Right atrium auricular region (tissue), 2 donors: Measurements from ENCODE around the gene PADI6. TPM values are rescaled to one million over a fixed set of nuclear protein-coding genes. Genes with fewer than 3 reads are reported as not detected.

ENCODE experiments used
- DNase-seq: peaks from one replicate; pipeline ENCODE4 v3.0.0-alpha.2; 2019; ENCODE audit warnings: low spot score
- H3K27ac ChIP-seq, 2 donors: fragments of 200-600 bp; sonication (generic); 1 replicate in 1 of 2; 2 replicates in 1 of 2; pipeline ENCODE4 v1.5.1; 2016 to 2019
- H3K27me3 ChIP-seq, 2 donors: fragments of 200-600 bp; sonication (generic); one replicate each; pipeline versions ENCODE4 v1.5.1 to v1.6.0; 2017 to 2019
- H3K36me3 ChIP-seq: fragments of 200-600 bp; sonication (generic); one replicate; pipeline ENCODE4 v1.5.1; 2016
- H3K4me1 ChIP-seq, 2 donors: fragments of 200-600 bp; sonication (generic); one replicate each; pipeline versions ENCODE4 v1.5.1 to v1.6.0; 2017 to 2019
- H3K4me3 ChIP-seq, 2 donors: fragments of 200-600 bp; sonication (generic); 1 replicate in 1 of 2; 2 replicates in 1 of 2; pipeline ENCODE4 v1.5.1; 2017 to 2019; ENCODE audit warnings: mild to moderate bottlenecking in 1 of 2, moderate library complexity in 1 of 2
- H3K9me3 ChIP-seq, 2 donors: fragments of 200-600 bp; sonication (generic); one replicate each; pipeline ENCODE4 v1.5.1; 2019
- total RNA-seq, 2 donors: library from RNA; depleted of rRNA; stranded (reverse); fragments of >200 nt; gene quantifications; one replicate each; pipeline ENCODE4 v1.1.0, GENCODE V29; 2016
- TF ChIP-seq, protein P1 (sequence below), 2 donors: fragments of 200-600 bp; sonication (generic); IDR thresholded peaks; one replicate each; pipeline ENCODE4 v1.5.1; 2019; ENCODE audit warnings: antibody characterized with exemption in 2 of 2

Gene PADI6
- total RNA-seq, 2 donors from 2014 or later = not detected

DNA sequence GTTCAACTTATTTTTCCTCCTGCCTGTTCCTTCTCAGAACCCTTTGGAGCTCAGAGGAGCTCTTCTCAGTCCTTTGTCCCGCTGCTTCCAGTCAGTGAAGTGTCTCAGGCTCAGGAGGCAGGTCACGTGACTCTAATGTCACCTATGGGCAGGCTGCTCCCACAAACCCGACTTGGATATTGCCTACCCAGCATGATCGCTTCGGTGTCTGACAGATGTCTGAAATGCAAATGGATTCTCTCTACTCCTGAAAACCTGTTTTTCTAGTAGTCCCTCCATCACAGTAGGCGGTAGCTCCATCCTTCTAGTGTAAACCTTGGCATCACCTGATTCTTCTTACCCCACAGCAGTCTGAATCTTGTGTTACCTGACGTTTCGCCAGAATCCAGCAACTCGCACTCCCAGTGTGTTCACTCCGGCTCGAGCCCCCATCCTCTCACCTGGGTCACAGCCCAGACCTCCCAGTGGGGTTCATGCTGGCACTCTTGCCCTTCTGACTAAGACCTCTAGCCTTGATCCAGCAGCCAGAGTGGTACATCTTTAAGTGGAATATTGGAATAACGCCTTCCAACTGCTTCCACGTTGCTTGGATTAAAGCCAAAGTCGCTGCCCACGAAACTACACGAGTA lies 5.4 kb downstream of the PADI6 start:
- DNase-seq = no peak

DNA sequence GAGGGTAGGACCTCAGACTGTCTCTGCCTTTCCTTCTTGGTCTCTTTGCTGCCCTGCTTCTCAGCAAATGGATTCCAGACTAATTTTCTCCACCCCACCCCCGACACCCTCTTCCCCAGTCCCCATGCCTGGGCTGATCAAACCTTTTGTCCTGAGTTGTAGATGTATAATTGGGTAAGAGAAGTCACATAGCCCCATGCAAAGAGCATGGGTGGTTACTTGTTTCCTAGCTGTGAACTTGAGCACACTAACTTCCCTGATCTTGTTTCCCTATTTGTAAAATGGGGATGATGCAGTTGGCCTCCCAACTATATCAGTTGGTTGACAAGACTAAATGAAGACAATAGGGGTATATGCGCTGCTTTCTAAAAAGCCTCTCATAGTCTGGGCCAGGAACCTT lies 9.2 kb downstream of the PADI6 start:
- DNase-seq = no peak
- no peaks in the 10 kb centered on the region for H3K27me3 ChIP-seq
- TF ChIP-seq, protein P1, sequence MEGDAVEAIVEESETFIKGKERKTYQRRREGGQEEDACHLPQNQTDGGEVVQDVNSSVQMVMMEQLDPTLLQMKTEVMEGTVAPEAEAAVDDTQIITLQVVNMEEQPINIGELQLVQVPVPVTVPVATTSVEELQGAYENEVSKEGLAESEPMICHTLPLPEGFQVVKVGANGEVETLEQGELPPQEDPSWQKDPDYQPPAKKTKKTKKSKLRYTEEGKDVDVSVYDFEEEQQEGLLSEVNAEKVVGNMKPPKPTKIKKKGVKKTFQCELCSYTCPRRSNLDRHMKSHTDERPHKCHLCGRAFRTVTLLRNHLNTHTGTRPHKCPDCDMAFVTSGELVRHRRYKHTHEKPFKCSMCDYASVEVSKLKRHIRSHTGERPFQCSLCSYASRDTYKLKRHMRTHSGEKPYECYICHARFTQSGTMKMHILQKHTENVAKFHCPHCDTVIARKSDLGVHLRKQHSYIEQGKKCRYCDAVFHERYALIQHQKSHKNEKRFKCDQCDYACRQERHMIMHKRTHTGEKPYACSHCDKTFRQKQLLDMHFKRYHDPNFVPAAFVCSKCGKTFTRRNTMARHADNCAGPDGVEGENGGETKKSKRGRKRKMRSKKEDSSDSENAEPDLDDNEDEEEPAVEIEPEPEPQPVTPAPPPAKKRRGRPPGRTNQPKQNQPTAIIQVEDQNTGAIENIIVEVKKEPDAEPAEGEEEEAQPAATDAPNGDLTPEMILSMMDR (IDR thresholded peaks at IDR 0.05) = no peak

More for the DNA sequence above, 5.4 kb downstream of the PADI6 start:
- TF ChIP-seq, protein P1 (IDR thresholded peaks at IDR 0.05) = no peak
- H3K4me1 ChIP-seq = no peaks in the 10 kb centered on the region
- no peak overlapping the region for H3K4me3 ChIP-seq
- H3K27ac ChIP-seq = no peak overlapping the region
- no peaks in the 10 kb centered on the region for H3K27me3 ChIP-seq
- H3K9me3 ChIP-seq = no peaks in the 10 kb centered on the region
- no peaks in the 10 kb centered on the region for H3K36me3 ChIP-seq

DNA sequence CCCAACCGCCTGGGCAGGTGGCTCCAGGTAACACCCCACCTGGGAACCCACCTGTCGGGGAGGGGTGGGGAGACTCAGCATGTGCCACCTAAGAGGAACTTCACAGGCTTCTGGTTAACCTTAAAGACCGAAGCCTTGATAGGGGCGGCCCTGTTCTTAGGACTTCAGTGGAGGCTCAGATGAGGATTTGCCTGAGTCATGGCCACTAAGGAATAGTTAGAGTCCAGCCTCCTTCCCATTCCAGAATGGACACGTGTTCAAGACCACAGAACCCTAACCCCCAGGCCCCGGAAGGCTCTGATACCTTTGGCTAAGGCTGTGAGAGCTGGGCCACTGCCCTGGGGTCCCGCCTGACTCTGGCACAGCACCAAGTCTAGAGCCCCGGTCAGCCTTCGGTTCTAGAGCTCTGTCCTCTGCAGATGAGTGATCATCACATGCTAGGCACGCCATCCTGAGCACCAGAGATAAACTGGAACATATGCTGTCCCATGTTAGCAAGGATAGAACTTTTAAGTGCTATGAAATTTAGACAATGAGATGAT lies 20.3 kb downstream of the PADI6 start:
- H3K9me3 ChIP-seq = no peaks in the 10 kb centered on the region

More for the DNA sequence above, 9.2 kb downstream of the PADI6 start:
- H3K4me3 ChIP-seq = no peak overlapping the region
- H3K36me3 ChIP-seq = no peaks in the 10 kb centered on the region
- no peaks in the 10 kb centered on the region for H3K4me1 ChIP-seq
- H3K27ac ChIP-seq = no peak overlapping the region
- no peaks in the 10 kb centered on the region for H3K9me3 ChIP-seq

DNA sequence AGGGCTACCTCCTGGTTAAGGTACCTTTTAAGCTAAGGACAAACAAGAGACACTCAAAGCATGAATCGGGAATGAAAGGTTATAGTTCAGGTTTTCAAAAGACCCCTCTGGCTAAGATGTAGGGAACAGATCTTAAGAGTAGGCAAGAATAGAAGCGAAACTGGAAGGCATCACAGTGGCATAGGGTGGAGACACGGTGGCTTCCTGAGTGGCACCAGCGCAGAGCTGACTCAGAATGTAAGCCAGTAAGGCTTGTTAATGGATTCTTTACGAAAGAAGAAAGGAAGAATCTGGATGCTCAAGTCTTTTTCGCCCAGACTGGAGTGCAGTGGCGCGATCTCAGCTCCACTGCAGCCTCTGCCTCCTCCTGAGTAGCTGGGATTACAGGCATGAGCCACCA lies 21.2 kb downstream of the PADI6 start:
- TF ChIP-seq, protein P1 (IDR thresholded peaks at IDR 0.05) = no peak
- H3K9me3 ChIP-seq = no peaks in the 10 kb centered on the region

More for the DNA sequence above, 20.3 kb downstream of the PADI6 start:
- no peak overlapping the region for H3K4me3 ChIP-seq
- no peak overlapping the region for H3K27ac ChIP-seq
- H3K4me1 ChIP-seq = no peaks in the 10 kb centered on the region
- DNase-seq = no peak
- H3K36me3 ChIP-seq = no peaks in the 10 kb centered on the region
- H3K27me3 ChIP-seq = no peaks in the 10 kb centered on the region
- TF ChIP-seq, protein P1 (IDR thresholded peaks at IDR 0.05) = no peak

DNA sequence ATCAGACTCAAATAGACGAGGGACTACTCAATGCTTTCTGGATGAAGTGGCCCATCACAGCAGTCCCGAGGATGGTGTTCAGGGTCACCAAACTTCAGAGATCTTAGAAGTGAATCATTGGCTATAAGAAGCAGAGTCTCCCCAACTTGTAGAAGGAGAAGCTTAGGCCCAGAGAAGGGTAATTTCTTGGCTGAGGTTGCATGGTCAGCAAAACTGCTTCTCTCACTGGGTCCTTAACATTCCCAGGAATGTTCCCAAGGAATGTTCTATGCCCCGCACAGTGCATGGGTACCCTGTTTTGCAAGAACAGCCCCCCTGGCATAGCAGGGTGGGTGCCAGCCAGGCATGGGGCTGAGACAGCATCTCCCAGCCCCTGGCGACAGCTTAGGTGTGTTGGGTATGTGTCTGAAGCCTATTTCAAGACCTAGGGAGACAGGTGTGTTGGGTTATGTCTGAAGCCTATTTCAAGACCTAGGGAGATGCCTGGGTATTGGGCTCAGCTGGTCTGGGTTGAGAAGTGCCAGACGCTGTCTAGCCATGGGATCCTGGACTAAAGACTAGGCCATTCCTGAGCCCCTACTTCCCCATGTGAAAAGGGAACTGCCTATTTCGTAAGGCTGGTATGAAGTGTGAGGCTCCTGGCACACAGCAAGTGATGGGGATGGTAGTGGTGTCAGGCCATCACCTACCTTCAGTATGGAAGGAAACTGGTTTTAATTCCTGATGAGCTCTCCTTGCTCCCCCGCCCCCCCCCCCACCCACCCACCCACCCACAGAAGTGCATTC lies 26.1 kb downstream of the PADI6 start:
- TF ChIP-seq, protein P1 (IDR thresholded peaks at IDR 0.05) = no peak
- Histone ChIP-seq H3K27me3 (no peaks in the 10 kb centered on the region), H3K36me3 (no peaks in the 10 kb centered on the region), H3K4me1 (no peaks in the 10 kb centered on the region), H3K27ac (no peak overlapping the region), H3K9me3 (no peaks in the 10 kb centered on the region), H3K4me3 (no peak overlapping the region)
- DNase-seq = no peak

More for the DNA sequence above, 21.2 kb downstream of the PADI6 start:
- H3K36me3 ChIP-seq = no peaks in the 10 kb centered on the region
- no peaks in the 10 kb centered on the region for H3K4me1 ChIP-seq
- no peaks in the 10 kb centered on the region for H3K27me3 ChIP-seq
- no peak overlapping the region for H3K4me3 ChIP-seq
- no peak overlapping the region for H3K27ac ChIP-seq
- no peak for DNase-seq
